ENCODE data around the gene ZNF609.

- TF ChIP-seq CTCF (IDR thresholded peaks at IDR 0.05; ENCODE audit: low read depth, low read length) = no peak
- no peak for TF ChIP-seq EZH2phosphoT487 (IDR thresholded peaks at IDR 0.05; ENCODE audit: low read depth)
Measured at GRCh38 chr15:64697911-64698369, 237.6 kb downstream of the ZNF609 start.
